H1 (cell line): ENCODE measurements around the gene CDH15. TPM values are rescaled to one million over a fixed set of nuclear protein-coding genes. Genes with fewer than 3 reads are reported as not detected.

Experiments
- CEBPB ChIP-seq: IDR thresholded peaks from 2 replicates; pipeline ENCODE4 v1.6.1; 2012; ENCODE audit warnings: low read depth, low read length
- CHD7 ChIP-seq: fragments of 300-600 bp; sonication (generic); IDR thresholded peaks from 2 replicates; pipeline ENCODE4 v1.7.1; 2012; ENCODE audit warnings: low read length, moderate library complexity, mild to moderate bottlenecking, inconsistent platforms; ENCODE audit not compliant: insufficient replicate concordance
- EGR1 ChIP-seq: IDR thresholded peaks from 2 replicates; pipeline ENCODE4 v1.6.1; 2011; ENCODE audit warnings: low read depth, low read length, borderline replicate concordance
- EP300 ChIP-seq, 2 experiments: IDR thresholded peaks; 1 replicate in 1 of 2; 2 replicates in 1 of 2; pipeline ENCODE4 v1.6.1; 2011 to 2012; ENCODE audit warnings: low read depth in 2 of 2, low read length in 2 of 2, mild to moderate bottlenecking in 2 of 2, borderline replicate concordance in 1 of 2, inconsistent platforms in 1 of 2, moderate library complexity in 1 of 2
- GTF2F1 ChIP-seq: IDR thresholded peaks from 2 replicates; pipeline ENCODE4 v1.6.1; 2012; ENCODE audit warnings: low read depth, low read length, improper control_type of control experiment, borderline replicate concordance
- JUND ChIP-seq: IDR thresholded peaks from 2 replicates; pipeline ENCODE4 v1.6.1; 2011; ENCODE audit warnings: mild to moderate bottlenecking, improper control_type of control experiment, low read length
- KDM4A ChIP-seq: IDR thresholded peaks from one replicate; pipeline ENCODE4 v1.7.1; 2012; ENCODE audit warnings: low read depth, mild to moderate bottlenecking, moderate library complexity, low read length, inconsistent platforms; ENCODE audit not compliant: severe bottlenecking
- RBBP5 ChIP-seq: IDR thresholded peaks from 2 replicates; pipeline ENCODE4 v1.7.1; 2012; ENCODE audit warnings: low read depth, mild to moderate bottlenecking, inconsistent platforms, low read length, moderate library complexity, borderline replicate concordance
- SRF ChIP-seq: IDR thresholded peaks from 2 replicates; pipeline ENCODE4 v1.6.1; 2011; ENCODE audit warnings: mild to moderate bottlenecking, low read depth, low read length, moderate library complexity
- ZNF274 ChIP-seq: IDR thresholded peaks from 2 replicates; pipeline ENCODE4 v1.7.0; 2012; ENCODE audit warnings: low read length, borderline replicate concordance; ENCODE audit errors: extremely low read depth
- polyA plus RNA-seq, 7 experiments: library from polyadenylated mRNA; depleted of rRNA in 3 of 7; stranded (reverse) in 5 of 7; unstranded in 2 of 7; fragments of >200 nt in 5 of 7; fragments of 200-250 nt in 2 of 7; gene quantifications; 1 replicate in 5 of 7; 2 replicates in 1 of 7; 4 replicates in 1 of 7; pipeline versions ENCODE4 v1.2.1 to v1.2.3, GENCODE V29; 2011 to 2013; ENCODE audit warnings: missing spikeins in 2 of 7, mixed read lengths in 2 of 7
- total RNA-seq: library from RNA; stranded (reverse); fragmentation: NEBNext Ultra II Directional; extraction: Animal tissue kit (Norgen Biotek cat#: 25700); gene quantifications from 2 replicates; pipeline ENCODE4 v1.2.1, GENCODE V29; 2021
- TF ChIP-seq, protein P1 (sequence below): IDR thresholded peaks from 2 replicates; pipeline ENCODE4 v1.6.1; 2011; ENCODE audit warnings: low read depth, mild to moderate bottlenecking, low read length; ENCODE audit not compliant: insufficient read depth

Gene CDH15
- total and polyA plus RNA-seq, 2 of the 8 experiments (the other 6 are each of a cell fraction or from before 2014, with no cell fraction given): 0.50 to 0.82 TPM

- no peak for TF ChIP-seq CHD7
- no peak for TF ChIP-seq GTF2F1
- TF ChIP-seq RBBP5: no peak
- TF ChIP-seq EP300 (IDR thresholded peaks at IDR 0.05; ENCODE audit: borderline replicate concordance in 1 of 2, low read depth in 2 of 2, low read length in 2 of 2): no peak
- no peak for TF ChIP-seq EGR1
- TF ChIP-seq KDM4A: no peak
- TF ChIP-seq ZNF274: no peak
- no peak for TF ChIP-seq JUND
- TF ChIP-seq, protein P1, sequence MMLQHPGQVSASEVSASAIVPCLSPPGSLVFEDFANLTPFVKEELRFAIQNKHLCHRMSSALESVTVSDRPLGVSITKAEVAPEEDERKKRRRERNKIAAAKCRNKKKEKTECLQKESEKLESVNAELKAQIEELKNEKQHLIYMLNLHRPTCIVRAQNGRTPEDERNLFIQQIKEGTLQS: no peak
- TF ChIP-seq CEBPB: no peak
- no peak for TF ChIP-seq SRF
These were observed 66.2 kb downstream of the CDH15 start (continued) for GRCh38 chr16:89237733-89238132.
